A549 (cell line): ENCODE measurements around the gene SLC27A2. TPM values are rescaled to one million over a fixed set of nuclear protein-coding genes. Genes with fewer than 3 reads are reported as not detected.

Experiments
- ATAC-seq, 2 experiments: fragments of 200-7000 bp in 1 of 2; fragments of >200 bp in 1 of 2; cut with Nextera tagmentation in 1 of 2; cut with Tn5 transposase in 1 of 2; 3 replicates each; pipeline versions ENCODE4 v1.8.0 to v1.9.1; 2018 to 2020; ENCODE audit warnings: mild to moderate bottlenecking in 1 of 2, moderate library complexity in 1 of 2
- CTCF ChIA-PET: fragments of 300-600 bp; sonication (Branson Sonifier 250); formaldehyde crosslinking; extraction: SDS; loops from one replicate; lab custom pipeline; 2021; ENCODE audit warnings: antibody characterized with exemption, inconsistent platforms; lab: Yijun Ruan, JAX
- POLR2A ChIA-PET: fragments of 350-600 bp; formaldehyde crosslinking; extraction: SDS; loops from one replicate; lab custom pipeline; 2021; ENCODE audit warnings: antibody characterized with exemption, inconsistent platforms; lab: Yijun Ruan, JAX
- DNase-seq, 2 experiments: peaks; one replicate each; pipeline versions ENCODE4 v3.0.0 to v3.0.0-alpha.2; 2011 to 2016; ENCODE audit warnings: low read depth in 1 of 2, low spot score in 1 of 2
- FAIRE-seq: peaks from 2 replicates; lab custom pipeline; 2011; peaks lifted over from hg19 to GRCh38; lab: Jason Lieb, UNC
- H3K27ac ChIP-seq, 2 experiments: fragments of >200 bp; sonication (Bioruptor Twin); formaldehyde crosslinking; 3 replicates each; pipeline ENCODE4 v1.5.1; 2016 to 2017
- H3K4me1 ChIP-seq: fragments of >200 bp; sonication (Bioruptor Twin); formaldehyde crosslinking; 3 replicates; pipeline ENCODE4 v1.6.1; 2016
- H3K4me2 ChIP-seq: fragments of >200 bp; sonication (Bioruptor Twin); formaldehyde crosslinking; 3 replicates; pipeline ENCODE4 v1.6.1; 2016
- H3K4me3 ChIP-seq: fragments of >200 bp; sonication (Bioruptor Twin); formaldehyde crosslinking; 3 replicates; pipeline ENCODE4 v1.5.1; 2016
- H3K9me3 ChIP-seq: fragments of >200 bp; sonication (Bioruptor Twin); formaldehyde crosslinking; 3 replicates; pipeline ENCODE4 v1.6.1; 2016
- BHLHE40 ChIP-seq: IDR thresholded peaks from 2 replicates; pipeline ENCODE4 v1.6.1; 2012; ENCODE audit warnings: low read depth, low read length, inconsistent platforms
- CBX8 ChIP-seq: fragments of 200-600 bp; sonication (generic); IDR thresholded peaks from 2 replicates; pipeline ENCODE4 v1.6.1; 2016
- EHF ChIP-seq: fragments of 250-450 bp; sonication (Bioruptor Pico); IDR thresholded peaks from 2 replicates; pipeline ENCODE4 v1.5.0; 2020; ENCODE audit warnings: mild to moderate bottlenecking
- ESRRA ChIP-seq: fragments of 150-350 bp; IDR thresholded peaks from 2 replicates; pipeline ENCODE4 v1.6.1; 2014; ENCODE audit warnings: mild to moderate bottlenecking, low read length, borderline replicate concordance
- FOXS1 ChIP-seq: fragments of 250-450 bp; sonication (Bioruptor Pico); IDR thresholded peaks from 2 replicates; pipeline ENCODE4 v1.5.0; 2020; ENCODE audit warnings: mild to moderate bottlenecking, moderate library complexity
- GATA3 ChIP-seq: IDR thresholded peaks from 2 replicates; pipeline ENCODE4 v1.6.1; 2012; ENCODE audit warnings: borderline replicate concordance
- HOXB13 ChIP-seq: fragments of 250-450 bp; sonication (Bioruptor Pico); IDR thresholded peaks from 2 replicates; pipeline ENCODE4 v1.5.0; 2020; ENCODE audit warnings: low read depth, mild to moderate bottlenecking, moderate library complexity
- JUN ChIP-seq, 2 experiments: fragments of >200 bp; sonication (Bioruptor Twin); formaldehyde crosslinking; IDR thresholded peaks; 2 replicates in 1 of 2; 3 replicates in 1 of 2; pipeline ENCODE4 v1.6.1; 2016 to 2017
- KDM1A ChIP-seq: fragments of 200-600 bp; sonication (generic); IDR thresholded peaks from 2 replicates; pipeline ENCODE4 v1.6.1; 2016; ENCODE audit warnings: low read depth, mild to moderate bottlenecking
- MAFK ChIP-seq: fragments of 450-650 bp; IDR thresholded peaks from 2 replicates; pipeline ENCODE4 v1.6.1; 2014; ENCODE audit not compliant: partially characterized antibody
- MAZ ChIP-seq: fragments of 150-350 bp; IDR thresholded peaks from 2 replicates; pipeline ENCODE4 v1.6.1; 2014; ENCODE audit warnings: antibody characterized with exemption, low read depth, low read length, borderline replicate concordance
- NPAS2 ChIP-seq: fragments of 250-450 bp; sonication (Bioruptor Pico); IDR thresholded peaks from 2 replicates; pipeline ENCODE4 v1.8.0; 2022; ENCODE audit warnings: mild to moderate bottlenecking, moderate library complexity, borderline replicate concordance
- PHF8 ChIP-seq: fragments of 200-600 bp; sonication (generic); IDR thresholded peaks from 2 replicates; pipeline ENCODE4 v1.6.1; 2016; ENCODE audit warnings: low read depth, mild to moderate bottlenecking, antibody characterized with exemption, moderate library complexity, borderline replicate concordance
- RARB ChIP-seq: fragments of 250-450 bp; sonication (Bioruptor Pico); IDR thresholded peaks from 2 replicates; pipeline ENCODE4 v1.8.0; 2021; ENCODE audit warnings: mild to moderate bottlenecking, moderate library complexity
- RCOR1 ChIP-seq: fragments of 150-350 bp; IDR thresholded peaks from 2 replicates; pipeline ENCODE4 v1.6.1; 2014; ENCODE audit warnings: antibody characterized with exemption, low read length, low read depth
- RNF2 ChIP-seq: fragments of 200-600 bp; sonication (generic); IDR thresholded peaks from 2 replicates; pipeline ENCODE4 v1.6.1; 2016; ENCODE audit warnings: low read depth, mild to moderate bottlenecking, antibody characterized with exemption, moderate library complexity, borderline replicate concordance
- SREBF2 ChIP-seq: fragments of 450-650 bp; IDR thresholded peaks from 2 replicates; pipeline ENCODE4 v1.6.1; 2014; ENCODE audit warnings: mild to moderate bottlenecking, moderate library complexity
- TFCP2L1 ChIP-seq: fragments of 250-450 bp; sonication (Bioruptor Pico); IDR thresholded peaks from 2 replicates; pipeline ENCODE4 v1.5.0; 2021; ENCODE audit warnings: mild to moderate bottlenecking
- ZC3H11A ChIP-seq: fragments of 450-650 bp; IDR thresholded peaks from 2 replicates; pipeline ENCODE4 v1.6.1; 2014; ENCODE audit warnings: antibody characterized with exemption, mild to moderate bottlenecking
- ZNF302 ChIP-seq: fragments of 250-450 bp; sonication (Bioruptor Pico); IDR thresholded peaks from 2 replicates; pipeline ENCODE4 v1.9.0; 2021; ENCODE audit warnings: inconsistent platforms, mild to moderate bottlenecking, moderate library complexity
- WGBS: methylation state at CpG from one replicate; pipeline ENCODE4 v1.1.6; 2017; ENCODE audit errors: missing lambda C conversion rate; 5-methylcytosine and 5-hydroxymethylcytosine counted together
- polyA plus RNA-seq, 4 experiments: library from polyadenylated mRNA; depleted of rRNA in 3 of 4; stranded (reverse); fragments of >200 nt; fragmentation: RNase III in 1 of 4; extraction: RNeasy Plus Mini Kit Qiagen cat#74134 plus additional on column Dnase treatment in 1 of 4; gene quantifications; 2 replicates in 3 of 4; 3 replicates in 1 of 4; pipeline ENCODE4 v1.2.3, GENCODE V29; 2011 to 2017
- TF ChIP-seq, protein P1 (sequence below): IDR thresholded peaks from 2 replicates; pipeline ENCODE4 v1.6.1; 2012; ENCODE audit warnings: low read depth, borderline replicate concordance
- TF ChIP-seq, protein P2 (sequence below): IDR thresholded peaks from 2 replicates; pipeline ENCODE4 v1.6.1; 2012
- TF ChIP-seq, protein P3 (sequence below): fragments of 250-450 bp; sonication (Bioruptor Pico); IDR thresholded peaks from 2 replicates; pipeline ENCODE4 v1.5.0; 2021; ENCODE audit warnings: mild to moderate bottlenecking, moderate library complexity, borderline replicate concordance
- TF ChIP-seq, protein P4 (sequence below): fragments of 250-450 bp; sonication (Bioruptor Pico); IDR thresholded peaks from 2 replicates; pipeline ENCODE4 v1.5.0; 2020; ENCODE audit warnings: low read depth, mild to moderate bottlenecking, moderate library complexity

Gene SLC27A2
- polyA plus RNA-seq, 2 of the 4 experiments (the other 2 are of a cell fraction) = 36.0 to 44.1 TPM

DNA sequence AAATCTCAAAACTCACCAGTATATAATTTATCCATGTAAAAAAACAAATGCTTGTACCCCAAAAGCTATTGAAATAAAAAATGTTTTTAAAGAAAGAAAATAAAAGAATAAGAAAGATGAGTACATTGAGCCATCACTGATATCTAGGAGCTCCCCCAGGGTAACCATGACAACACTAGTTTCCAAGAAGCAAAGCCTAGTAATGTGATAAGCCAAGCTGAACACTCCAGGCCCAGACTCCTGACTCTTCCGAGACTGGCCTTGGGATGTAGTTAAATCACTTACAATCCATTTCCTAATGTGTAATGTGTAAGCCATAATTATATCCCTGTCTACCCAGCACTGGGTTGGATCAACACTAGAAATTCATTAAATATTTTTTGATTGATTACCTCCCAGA, 41.9 kb upstream of the SLC27A2 start (continued):
- TF ChIP-seq NPAS2 (CRISPR knock-in tag) = no peak
- no peak for TF ChIP-seq CBX8
- TF ChIP-seq, all 56 proteins: peak for 0

DNA sequence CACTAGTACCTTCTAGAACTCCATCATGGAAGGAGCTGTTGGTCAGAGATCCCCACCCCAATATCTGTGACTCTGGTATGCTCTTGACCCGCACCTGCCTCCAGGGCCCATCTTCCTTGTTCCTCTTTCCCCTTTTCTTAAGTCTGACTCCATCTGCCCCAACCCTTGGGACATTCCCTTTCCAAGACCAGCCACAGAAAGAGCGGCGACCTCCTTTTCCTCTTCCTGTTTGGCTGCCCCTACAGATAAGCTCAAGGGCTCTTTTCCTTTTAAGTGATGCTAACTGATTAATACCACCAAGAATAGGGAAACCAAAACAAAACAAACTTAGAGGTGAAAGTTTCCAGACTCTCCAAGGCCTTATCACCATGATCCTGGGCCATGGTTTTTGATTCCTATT, 41.0 kb upstream of the SLC27A2 start:
- WGBS = 95% methylated on average over 3 of the region's 3 CpGs
- DNase-seq = no peak
- ChIA-PET CTCF (interaction anchor here (1.8 to 5.6 kb wide), 3 partner anchors 10 to 175 kb away, joined by 4 to 25 read pairs (median 9); no protein-coding TSS in a partner anchor), POLR2A (no interaction called here)
- no peak overlapping the region for H3K4me2 ChIP-seq
- no peak overlapping the region for H3K4me3 ChIP-seq
- peak overlapping the region in 1 of 2 experiments; percentile 18; a peak in 2 of 6 replicates for H3K27ac ChIP-seq
- ATAC-seq = no peak
- H3K9me3 ChIP-seq = no peaks in the 10 kb centered on the region
- peak; percentile 28 for FAIRE-seq
- TF ChIP-seq FOXS1 (CRISPR knock-in tag) (no peak), HOXB13 (CRISPR knock-in tag) (no peak), NPAS2 (CRISPR knock-in tag) (no peak), ZC3H11A (no peak), RNF2 (no peak), TFCP2L1 (CRISPR knock-in tag) (no peak), PHF8 (no peak), RCOR1 (no peak)
- TF ChIP-seq, protein P1, sequence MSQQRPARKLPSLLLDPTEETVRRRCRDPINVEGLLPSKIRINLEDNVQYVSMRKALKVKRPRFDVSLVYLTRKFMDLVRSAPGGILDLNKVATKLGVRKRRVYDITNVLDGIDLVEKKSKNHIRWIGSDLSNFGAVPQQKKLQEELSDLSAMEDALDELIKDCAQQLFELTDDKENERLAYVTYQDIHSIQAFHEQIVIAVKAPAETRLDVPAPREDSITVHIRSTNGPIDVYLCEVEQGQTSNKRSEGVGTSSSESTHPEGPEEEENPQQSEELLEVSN = no peak
- TF ChIP-seq, protein P2, sequence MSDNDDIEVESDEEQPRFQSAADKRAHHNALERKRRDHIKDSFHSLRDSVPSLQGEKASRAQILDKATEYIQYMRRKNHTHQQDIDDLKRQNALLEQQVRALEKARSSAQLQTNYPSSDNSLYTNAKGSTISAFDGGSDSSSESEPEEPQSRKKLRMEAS = no peak
- TF ChIP-seq, protein P3, sequence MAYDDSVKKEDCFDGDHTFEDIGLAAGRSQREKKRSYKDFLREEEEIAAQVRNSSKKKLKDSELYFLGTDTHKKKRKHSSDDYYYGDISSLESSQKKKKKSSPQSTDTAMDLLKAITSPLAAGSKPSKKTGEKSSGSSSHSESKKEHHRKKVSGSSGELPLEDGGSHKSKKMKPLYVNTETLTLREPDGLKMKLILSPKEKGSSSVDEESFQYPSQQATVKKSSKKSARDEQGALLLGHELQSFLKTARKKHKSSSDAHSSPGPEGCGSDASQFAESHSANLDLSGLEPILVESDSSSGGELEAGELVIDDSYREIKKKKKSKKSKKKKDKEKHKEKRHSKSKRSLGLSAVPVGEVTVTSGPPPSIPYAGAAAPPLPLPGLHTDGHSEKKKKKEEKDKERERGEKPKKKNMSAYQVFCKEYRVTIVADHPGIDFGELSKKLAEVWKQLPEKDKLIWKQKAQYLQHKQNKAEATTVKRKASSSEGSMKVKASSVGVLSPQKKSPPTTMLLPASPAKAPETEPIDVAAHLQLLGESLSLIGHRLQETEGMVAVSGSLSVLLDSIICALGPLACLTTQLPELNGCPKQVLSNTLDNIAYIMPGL (CRISPR knock-in tag) = no peak
- H3K4me1 ChIP-seq = peaks cover 41% of the 10 kb centered on the region

DNA sequence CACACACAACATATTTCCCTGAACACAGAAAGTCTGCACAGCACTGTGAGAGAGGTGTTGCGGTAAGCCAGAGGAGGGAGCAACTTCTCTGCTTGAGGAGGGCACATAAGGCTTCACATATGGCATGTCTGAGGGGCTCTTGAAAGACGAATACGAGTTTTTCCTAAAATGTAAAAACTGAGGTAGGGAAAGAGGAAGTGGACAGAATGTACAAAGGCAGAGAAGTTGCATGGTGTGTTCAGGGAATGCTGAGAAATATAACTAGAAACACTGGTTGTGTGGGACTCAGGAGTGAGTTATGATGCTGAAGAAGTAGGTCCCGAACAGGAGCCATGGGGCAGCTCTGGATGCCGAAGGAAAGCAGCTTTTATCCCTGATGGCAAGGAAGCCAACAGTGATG, 40.1 kb upstream of the SLC27A2 start:
- H3K9me3 ChIP-seq = no peaks in the 10 kb centered on the region
- CTCF ChIA-PET = interaction anchor here (1.8 to 5.6 kb wide), 3 partner anchors 9 to 174 kb away, joined by 4 to 25 read pairs (median 9); no protein-coding TSS in a partner anchor
- H3K27ac ChIP-seq = peak overlapping the region in 1 of 2 experiments; percentile 20; a peak in 1 of 6 replicates
- TF ChIP-seq SREBF2 (no peak), RCOR1 (no peak), EHF (CRISPR knock-in tag) (no peak), PHF8 (no peak), FOXS1 (CRISPR knock-in tag) (no peak), GATA3 (no peak), KDM1A (no peak), MAFK (no peak), RARB (CRISPR knock-in tag) (no peak), BHLHE40 (no peak), JUN (IDR thresholded peaks at IDR 0.05) (no peak), ZNF302 (CRISPR knock-in tag) (no peak), ESRRA (no peak), MAZ (no peak)
- TF ChIP-seq, protein P4, sequence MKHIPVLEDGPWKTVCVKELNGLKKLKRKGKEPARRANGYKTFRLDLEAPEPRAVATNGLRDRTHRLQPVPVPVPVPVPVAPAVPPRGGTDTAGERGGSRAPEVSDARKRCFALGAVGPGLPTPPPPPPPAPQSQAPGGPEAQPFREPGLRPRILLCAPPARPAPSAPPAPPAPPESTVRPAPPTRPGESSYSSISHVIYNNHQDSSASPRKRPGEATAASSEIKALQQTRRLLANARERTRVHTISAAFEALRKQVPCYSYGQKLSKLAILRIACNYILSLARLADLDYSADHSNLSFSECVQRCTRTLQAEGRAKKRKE (CRISPR knock-in tag) = no peak
- POLR2A ChIA-PET = no interaction called here
- DNase-seq = no peak
- no peak overlapping the region for H3K4me2 ChIP-seq
- no peak for FAIRE-seq
- peaks cover 40% of the 10 kb centered on the region for H3K4me1 ChIP-seq
- no peak overlapping the region for H3K4me3 ChIP-seq
- WGBS = 86% methylated on average over 5 of the region's 5 CpGs
- no peak for ATAC-seq
